H9 (cell line): ENCODE measurements around the gene LSM7. TPM values are rescaled to one million over a fixed set of nuclear protein-coding genes. Genes with fewer than 3 reads are reported as not detected.
A peak's percentile ranks its signal among the peaks of the same experiment; 100 is the strongest.

Experiments
- DNase-seq: peaks from one replicate; pipeline ENCODE4 v3.0.0-alpha.2; 2017
- H2AFZ ChIP-seq: one replicate; pipeline ENCODE4 v1.6.1; 2013; ENCODE audit warnings: mild to moderate bottlenecking, low read length, control low read depth, moderate library complexity
- H2AK5ac ChIP-seq: 2 replicates; pipeline ENCODE4 v1.6.1; 2013; ENCODE audit warnings: low read length, control low read depth, mixed read lengths; ENCODE audit not compliant: insufficient read length
- H2BK120ac ChIP-seq: one replicate; pipeline ENCODE4 v1.6.1; 2013; ENCODE audit warnings: low read depth, mild to moderate bottlenecking, low read length, control low read depth, inconsistent platforms; ENCODE audit not compliant: poor library complexity, severe bottlenecking
- H2BK12ac ChIP-seq: 2 replicates; pipeline ENCODE4 v1.6.1; 2013; ENCODE audit warnings: low read length, control low read depth, mixed read lengths, low read depth; ENCODE audit not compliant: insufficient read length
- H2BK15ac ChIP-seq: 2 replicates; pipeline ENCODE4 v1.6.1; 2013; ENCODE audit warnings: low read depth, low read length, control low read depth
- H2BK20ac ChIP-seq: one replicate; pipeline ENCODE4 v1.6.1; 2013; ENCODE audit warnings: low read depth, mild to moderate bottlenecking, low read length, control low read depth, inconsistent platforms; ENCODE audit not compliant: poor library complexity, severe bottlenecking
- H2BK5ac ChIP-seq: 2 replicates; pipeline ENCODE4 v1.6.1; 2013; ENCODE audit warnings: low read length, control low read depth, mixed read lengths; ENCODE audit not compliant: insufficient read length
- H3K14ac ChIP-seq: 2 replicates; pipeline ENCODE4 v1.6.1; 2013; ENCODE audit warnings: low read length, control low read depth; ENCODE audit not compliant: insufficient read depth
- H3K18ac ChIP-seq: 2 replicates; pipeline ENCODE4 v1.6.1; 2013; ENCODE audit warnings: low read depth, mild to moderate bottlenecking, mixed read lengths, low read length, control low read depth; ENCODE audit not compliant: insufficient read length
- H3K23ac ChIP-seq: 2 replicates; pipeline ENCODE4 v1.6.1; 2013; ENCODE audit warnings: low read length, control low read depth, mixed read lengths, low read depth; ENCODE audit not compliant: insufficient read length
- H3K23me2 ChIP-seq: 2 replicates; pipeline ENCODE4 v1.6.1; 2013; ENCODE audit warnings: low read depth, mild to moderate bottlenecking, mixed read lengths, low read length, control low read depth; ENCODE audit not compliant: insufficient read length, poor library complexity, severe bottlenecking
- H3K27ac ChIP-seq: 2 replicates; pipeline ENCODE4 v1.5.1; 2013; ENCODE audit warnings: low read length, control low read depth, mixed read lengths, low read depth; ENCODE audit not compliant: insufficient read length
- H3K27me3 ChIP-seq: 2 replicates; pipeline ENCODE4 v1.6.1; 2013; ENCODE audit warnings: low read length, control low read depth, inconsistent platforms; ENCODE audit not compliant: insufficient read depth
- H3K4ac ChIP-seq: 2 replicates; pipeline ENCODE4 v1.6.1; 2013; ENCODE audit warnings: low read depth, mild to moderate bottlenecking, control low read depth, inconsistent platforms, low read length, moderate library complexity
- H3K4me1 ChIP-seq: 2 replicates; pipeline ENCODE4 v1.6.1; 2013; ENCODE audit warnings: low read length, control low read depth, inconsistent platforms; ENCODE audit not compliant: insufficient read depth
- H3K4me2 ChIP-seq: 2 replicates; pipeline ENCODE4 v1.6.1; 2013; ENCODE audit warnings: low read length, control low read depth, mixed read lengths; ENCODE audit not compliant: insufficient read length, insufficient read depth
- H3K56ac ChIP-seq: 2 replicates; pipeline ENCODE4 v1.6.1; 2013; ENCODE audit warnings: low read depth, mild to moderate bottlenecking, mixed read lengths, low read length, control low read depth; ENCODE audit not compliant: insufficient read length
- H3K79me1 ChIP-seq: 2 replicates; pipeline ENCODE4 v1.6.1; 2013; ENCODE audit warnings: low read depth, mild to moderate bottlenecking, moderate library complexity, low read length, control low read depth, inconsistent platforms; ENCODE audit not compliant: insufficient read depth, poor library complexity, severe bottlenecking
- H3K79me2 ChIP-seq: 2 replicates; pipeline ENCODE4 v1.6.1; 2013; ENCODE audit warnings: low read length, control low read depth, inconsistent platforms; ENCODE audit not compliant: insufficient read depth
- H3K9ac ChIP-seq: 2 replicates; pipeline ENCODE4 v1.6.1; 2013; ENCODE audit warnings: low read length, control low read depth, mixed read lengths; ENCODE audit not compliant: insufficient read length; ENCODE audit errors: extremely low read depth
- H3K9me3 ChIP-seq: one replicate; pipeline ENCODE4 v1.6.1; 2013; ENCODE audit warnings: low read depth, low read length, inconsistent platforms; ENCODE audit not compliant: control insufficient read depth
- H3T11ph ChIP-seq: one replicate; pipeline ENCODE4 v1.6.1; 2013; ENCODE audit warnings: mild to moderate bottlenecking, low read length, control low read depth, inconsistent platforms
- H4K20me1 ChIP-seq: one replicate; pipeline ENCODE4 v1.6.1; 2013; ENCODE audit not compliant: control insufficient read depth, insufficient read length, insufficient read depth
- H4K5ac ChIP-seq: 2 replicates; pipeline ENCODE4 v1.6.1; 2013; ENCODE audit warnings: low read depth, mild to moderate bottlenecking, mixed read lengths, low read length, control low read depth; ENCODE audit not compliant: insufficient read length
- H4K8ac ChIP-seq: replicated peaks from 2 replicates; pipeline ENCODE4 v1.6.1; 2013; ENCODE audit warnings: low read length, control low read depth, mixed read lengths, low read depth; ENCODE audit not compliant: insufficient read length
- H4K91ac ChIP-seq: 2 replicates; pipeline ENCODE4 v1.6.1; 2013; ENCODE audit warnings: low read depth, mild to moderate bottlenecking, moderate library complexity, mixed read lengths, low read length, control low read depth; ENCODE audit not compliant: insufficient read length
- H3K27ac Mint-ChIP-seq, 3 experiments: 2 replicates in 2 of 3; 3 replicates in 1 of 3; pipeline ENCODE4 v1.8.0; 2020 to 2021; ENCODE audit warnings: mixed read lengths in 3 of 3, mild to moderate bottlenecking in 1 of 3, moderate library complexity in 1 of 3
- H3K27me3 Mint-ChIP-seq: 2 replicates; pipeline ENCODE4 v1.8.0; 2021; ENCODE audit warnings: low read depth, mild to moderate bottlenecking, moderate library complexity, mixed read lengths
- H3K36me3 Mint-ChIP-seq, 3 experiments: 2 replicates in 2 of 3; 3 replicates in 1 of 3; pipeline ENCODE4 v1.8.0; 2020 to 2021; ENCODE audit warnings: low read depth in 3 of 3, mixed read lengths in 3 of 3; ENCODE audit not compliant: insufficient read depth in 1 of 3
- H3K4me1 Mint-ChIP-seq, 2 experiments: 2 replicates each; pipeline ENCODE4 v1.8.0; 2020; ENCODE audit warnings: mixed read lengths in 2 of 2
- H3K4me3 Mint-ChIP-seq, 2 experiments: 2 replicates in 1 of 2; 3 replicates in 1 of 2; pipeline ENCODE4 v1.8.0; 2020 to 2021; ENCODE audit warnings: mild to moderate bottlenecking in 2 of 2, mixed read lengths in 2 of 2, moderate library complexity in 1 of 2
- H3K9me3 Mint-ChIP-seq, 2 experiments: 2 replicates in 1 of 2; 3 replicates in 1 of 2; pipeline ENCODE4 v1.8.0; 2020; ENCODE audit warnings: mild to moderate bottlenecking in 2 of 2, mixed read lengths in 2 of 2, moderate library complexity in 1 of 2
- WGBS: extraction: QIAGEN DNeasy Blood & Tissue Kit; methylation state at CpG from one replicate; pipeline ENCODE4 v1.1.7; 2013; ENCODE audit warnings: missing lambda C conversion rate, low lambda C conversion rate, mixed read lengths; ENCODE audit not compliant: insufficient read length; ENCODE audit errors: extremely low coverage; 5-methylcytosine and 5-hydroxymethylcytosine counted together
- total RNA-seq: library from RNA; stranded (reverse); gene quantifications from 2 replicates; pipeline ENCODE4 v1.2.1, GENCODE V29; 2021
- TF ChIP-seq, protein P1 (sequence below): fragments of 200-600 bp; sonication (generic); conservative IDR thresholded peaks from 3 replicates; pipeline ENCODE4 v1.8.0; 2021; ENCODE audit warnings: antibody characterized with exemption, mild to moderate bottlenecking

Gene LSM7
- total RNA-seq, 1 experiment from 2014 or later, result 187 TPM

DNA sequence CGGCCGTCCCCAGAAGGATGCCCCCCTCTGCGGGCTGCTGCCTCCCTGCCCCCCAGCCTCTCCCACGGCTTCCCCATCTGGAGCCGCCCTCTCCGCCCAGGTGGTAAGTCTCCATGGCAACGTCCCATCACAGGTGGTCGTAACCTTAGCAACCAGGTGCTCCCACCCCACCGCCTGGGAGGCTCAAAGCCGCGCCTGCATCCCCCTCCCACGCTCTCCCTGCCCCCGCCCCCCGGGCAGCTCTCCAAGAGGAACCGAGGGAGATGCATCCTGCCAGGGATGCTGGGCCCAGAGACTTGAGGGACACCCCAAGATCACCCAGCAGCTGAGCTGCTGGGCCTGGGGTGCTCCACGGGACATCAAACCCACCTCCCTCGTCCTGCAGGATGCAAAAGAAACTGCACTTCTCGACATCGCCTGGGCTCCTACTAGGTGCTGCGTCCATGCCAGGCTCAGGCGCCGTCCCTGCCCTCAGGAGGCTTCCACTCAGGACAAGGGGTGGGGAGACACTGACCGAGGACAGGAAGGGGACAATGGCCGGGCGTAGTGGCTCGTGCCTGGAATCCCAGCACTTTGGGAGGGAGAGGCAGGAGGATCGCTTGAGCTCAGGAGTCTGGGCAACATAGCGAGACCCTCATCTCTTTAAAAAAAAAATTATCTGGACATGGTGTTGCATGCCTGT lies 15.4 kb downstream of the LSM7 start:
- Histone ChIP-seq H3K79me1 (no peaks in the 10 kb centered on the region), H3K23me2 (no peaks in the 10 kb centered on the region), H2AFZ (no peak overlapping the region), H2BK12ac (no peak overlapping the region), H4K91ac (no peak overlapping the region), H4K5ac (no peak overlapping the region), H3K23ac (no peak overlapping the region), H2AK5ac (no peak overlapping the region), H3K14ac (no peak overlapping the region), H2BK15ac (no peak overlapping the region), H3T11ph (no peak overlapping the region), H3K79me2 (no peaks in the 10 kb centered on the region), H3K27ac (no peak overlapping the region), H3K9me3 (no peaks in the 10 kb centered on the region), H3K4ac (no peak overlapping the region), H3K4me2 (no peak overlapping the region), H4K8ac (no peak overlapping the region), H2BK20ac (no peak overlapping the region), H3K18ac (no peak overlapping the region), H2BK5ac (no peak overlapping the region), H2BK120ac (no peak overlapping the region), H4K20me1 (no peaks in the 10 kb centered on the region), H3K56ac (no peak overlapping the region), H3K27me3 (no peaks in the 10 kb centered on the region; the same call in 1 of the 2 replicates), H3K4me1 (no peaks in the 10 kb centered on the region), H3K9ac (no peak overlapping the region)
- no CpG with 5 or more reads among the region's 28 CpGs for WGBS
- H3K27ac Mint-ChIP-seq, result no peak overlapping the region
- H3K27me3 Mint-ChIP-seq, result peaks cover 61% of the 10 kb centered on the region
- TF ChIP-seq, protein P1, sequence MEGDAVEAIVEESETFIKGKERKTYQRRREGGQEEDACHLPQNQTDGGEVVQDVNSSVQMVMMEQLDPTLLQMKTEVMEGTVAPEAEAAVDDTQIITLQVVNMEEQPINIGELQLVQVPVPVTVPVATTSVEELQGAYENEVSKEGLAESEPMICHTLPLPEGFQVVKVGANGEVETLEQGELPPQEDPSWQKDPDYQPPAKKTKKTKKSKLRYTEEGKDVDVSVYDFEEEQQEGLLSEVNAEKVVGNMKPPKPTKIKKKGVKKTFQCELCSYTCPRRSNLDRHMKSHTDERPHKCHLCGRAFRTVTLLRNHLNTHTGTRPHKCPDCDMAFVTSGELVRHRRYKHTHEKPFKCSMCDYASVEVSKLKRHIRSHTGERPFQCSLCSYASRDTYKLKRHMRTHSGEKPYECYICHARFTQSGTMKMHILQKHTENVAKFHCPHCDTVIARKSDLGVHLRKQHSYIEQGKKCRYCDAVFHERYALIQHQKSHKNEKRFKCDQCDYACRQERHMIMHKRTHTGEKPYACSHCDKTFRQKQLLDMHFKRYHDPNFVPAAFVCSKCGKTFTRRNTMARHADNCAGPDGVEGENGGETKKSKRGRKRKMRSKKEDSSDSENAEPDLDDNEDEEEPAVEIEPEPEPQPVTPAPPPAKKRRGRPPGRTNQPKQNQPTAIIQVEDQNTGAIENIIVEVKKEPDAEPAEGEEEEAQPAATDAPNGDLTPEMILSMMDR, result 0 out of 3 replicates have a peak, but pooled peaks have one; percentile 29
- peak; percentile 64 for DNase-seq
- H3K4me3 Mint-ChIP-seq, result peak overlapping the region in 1 of 2 experiments; percentile 29; a peak in 1 of 5 replicates
- H3K4me1 Mint-ChIP-seq, result peaks cover 10 to 28% of the 10 kb centered on the region in 2 experiments
- H3K9me3 Mint-ChIP-seq, result peaks cover 0 to 9% of the 10 kb centered on the region in 2 experiments; a peak in 3 of 5 replicates
- H3K36me3 Mint-ChIP-seq, result peaks cover 0 to 2% (median 0%) of the 10 kb centered on the region in 3 experiments; a peak in 2 of 7 replicates
